ENCODE data around the gene PTPN7.
"Not testable (repeated sequence)": the region's sequence is repeated elsewhere in the genome, so short reads cannot be mapped to it uniquely, and the experiment has no call there.

PTPN7 gene

DNA sequence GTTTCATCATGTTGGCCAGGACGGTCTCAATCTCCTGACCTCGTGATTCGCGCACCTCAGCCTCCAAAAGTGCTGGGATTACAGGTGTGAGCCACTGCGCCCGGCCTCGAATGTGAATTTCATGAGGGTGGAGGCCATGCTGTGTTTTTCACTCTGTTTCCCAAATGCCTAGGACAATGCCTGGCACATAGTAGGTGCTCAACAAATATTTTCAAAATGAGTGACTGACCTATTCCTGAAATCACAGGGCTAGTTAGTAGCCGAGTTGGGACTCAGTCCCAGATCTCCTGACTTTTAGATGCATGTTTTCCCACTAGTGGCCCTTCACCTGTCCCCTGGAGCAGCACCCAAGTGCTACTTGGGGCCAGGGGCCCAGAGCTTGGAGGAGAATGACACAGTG lies 44.1 kb downstream of the PTPN7 start:
- H3K4me2 ChIP-seq (ENCODE audit: low read depth, low read length), result no peak overlapping the region
- no peak overlapping the region for H3K4me3 ChIP-seq (ENCODE audit: low read length)
- H4K20me1 ChIP-seq (ENCODE audit: insufficient read depth, low read length), result no peaks in the 10 kb centered on the region
- H3K9me2 ChIP-seq (replicated peaks; ENCODE audit: insufficient read depth, low read length), result no peaks in the 10 kb centered on the region
- H3F3A ChIP-seq (ENCODE audit: insufficient read depth, low read length), result no peaks in the 10 kb centered on the region
- TF ChIP-seq EZH2 (optimal IDR thresholded peaks at IDR 0.05; ENCODE audit: low read depth, low read length) (no peak), EZH2phosphoT487 (IDR thresholded peaks at IDR 0.05; ENCODE audit: low read length) (no peak), CTCF (IDR thresholded peaks at IDR 0.05; ENCODE audit: low read length) (no peak)
- H3K4me1 ChIP-seq (ENCODE audit: low read length), result peaks cover 14% of the 10 kb centered on the region
- no peaks in the 10 kb centered on the region for H3K27me3 ChIP-seq (replicated peaks; ENCODE audit: insufficient read depth, low read length)
- no peaks in the 10 kb centered on the region for H3K9me3 ChIP-seq (replicated peaks; ENCODE audit: insufficient read depth, low read length)
- no peak overlapping the region for H3K27ac ChIP-seq (ENCODE audit: low read length)
- no peaks in the 10 kb centered on the region for H3K79me2 ChIP-seq (ENCODE audit: low read length)
- no peak for DNase-seq
- H2AFZ ChIP-seq (ENCODE audit: low read length), result no peak overlapping the region
- no peaks in the 10 kb centered on the region for H3K36me3 ChIP-seq (replicated peaks; ENCODE audit: insufficient read depth, low read length)
- H3K9ac ChIP-seq (ENCODE audit: low read length), result no peak overlapping the region

- no peaks in the 10 kb centered on the region for H3K36me3 ChIP-seq (replicated peaks; ENCODE audit: insufficient read depth, low read length)
- peak overlapping the region; percentile 6; the same call in 1 of the 2 replicates for H2AFZ ChIP-seq (ENCODE audit: low read length)
- H3K4me2 ChIP-seq (ENCODE audit: low read depth, low read length), result peak overlapping the region; percentile 0; the same call in 1 of the 2 replicates
- DNase-seq, result peak; percentile 69
- H3K27ac ChIP-seq (ENCODE audit: low read length), result no peak overlapping the region
- no peaks in the 10 kb centered on the region for H3K27me3 ChIP-seq (replicated peaks; ENCODE audit: insufficient read depth, low read length)
- H3F3A ChIP-seq (ENCODE audit: insufficient read depth, low read length), result no peaks in the 10 kb centered on the region
- no peaks in the 10 kb centered on the region for H3K9me3 ChIP-seq (replicated peaks; ENCODE audit: insufficient read depth, low read length)
- H4K20me1 ChIP-seq (ENCODE audit: insufficient read depth, low read length), result no peaks in the 10 kb centered on the region
- TF ChIP-seq EZH2phosphoT487 (IDR thresholded peaks at IDR 0.05; ENCODE audit: low read length) (no peak), EZH2 (optimal IDR thresholded peaks at IDR 0.05; ENCODE audit: low read depth, low read length) (no peak), CTCF (IDR thresholded peaks at IDR 0.05; ENCODE audit: low read length) (no peak)
- H3K9ac ChIP-seq (ENCODE audit: low read length), result no peak overlapping the region
- no peaks in the 10 kb centered on the region for H3K9me2 ChIP-seq (replicated peaks; ENCODE audit: insufficient read depth, low read length)
- peaks cover 18% of the 10 kb centered on the region for H3K4me1 ChIP-seq (ENCODE audit: low read length)
- no peak overlapping the region for H3K4me3 ChIP-seq (ENCODE audit: low read length)
- H3K79me2 ChIP-seq (ENCODE audit: low read length), result no peaks in the 10 kb centered on the region
These were observed 46.6 kb downstream of the PTPN7 start for GRCh38 chr1:202113690-202114300.

DNA sequence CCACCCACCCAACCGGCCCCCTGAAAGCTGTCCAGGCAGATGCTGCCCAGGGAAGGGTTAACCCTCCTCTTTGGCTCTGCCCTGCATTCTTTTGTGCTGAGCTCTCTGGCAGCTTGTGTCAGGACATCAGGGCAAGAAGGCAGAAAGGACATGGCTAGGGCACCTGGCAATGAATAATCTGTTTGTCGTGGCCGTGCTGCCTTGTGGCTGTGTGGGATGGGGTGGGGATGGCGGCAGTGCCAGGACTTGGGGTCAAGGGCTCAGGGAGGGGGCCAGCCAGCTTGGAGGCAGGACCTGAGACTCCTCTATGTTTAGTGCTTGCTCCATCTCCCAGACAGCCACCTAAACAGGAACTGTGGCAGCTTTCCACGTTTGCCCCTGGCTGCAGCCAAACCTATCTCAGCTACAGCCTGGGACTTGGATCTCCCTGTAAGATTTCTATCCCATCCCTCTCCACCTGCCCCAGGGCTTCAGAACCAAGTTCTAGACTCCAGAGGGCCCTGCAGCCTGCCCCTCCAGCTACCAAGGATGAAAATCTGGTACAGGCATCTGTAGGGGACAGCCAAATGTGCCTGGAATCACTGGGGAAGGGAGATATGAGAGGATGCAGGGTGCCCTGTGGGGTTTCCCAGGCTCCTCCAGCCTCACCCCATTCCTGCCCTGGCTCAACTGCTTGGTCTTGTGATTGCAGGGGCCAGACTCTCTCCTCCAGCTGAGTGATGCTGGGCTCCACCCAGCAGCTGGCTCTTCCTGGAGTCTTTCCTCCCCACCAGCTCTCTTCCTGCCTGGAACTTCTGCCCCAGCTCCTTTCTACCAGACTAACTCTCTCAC lies 47.3 kb downstream of the PTPN7 start:
- Histone ChIP-seq H3K79me2 (ENCODE audit: low read length) (no peaks in the 10 kb centered on the region), H3K27ac (ENCODE audit: low read length) (no peak overlapping the region), H2AFZ (ENCODE audit: low read length) (no peak overlapping the region), H3K9me2 (replicated peaks; ENCODE audit: insufficient read depth, low read length) (no peaks in the 10 kb centered on the region), H3K27me3 (replicated peaks; ENCODE audit: insufficient read depth, low read length) (no peaks in the 10 kb centered on the region), H3K36me3 (replicated peaks; ENCODE audit: insufficient read depth, low read length) (no peaks in the 10 kb centered on the region), H3K9me3 (replicated peaks; ENCODE audit: insufficient read depth, low read length) (no peaks in the 10 kb centered on the region), H3K4me3 (ENCODE audit: low read length) (no peak overlapping the region), H4K20me1 (ENCODE audit: insufficient read depth, low read length) (no peaks in the 10 kb centered on the region), H3K4me2 (ENCODE audit: low read depth, low read length) (no peak overlapping the region), H3F3A (ENCODE audit: insufficient read depth, low read length) (no peaks in the 10 kb centered on the region), H3K9ac (ENCODE audit: low read length) (no peak overlapping the region), H3K4me1 (ENCODE audit: low read length) (peaks cover 26% of the 10 kb centered on the region)
- no peak for TF ChIP-seq EZH2 (optimal IDR thresholded peaks at IDR 0.05; ENCODE audit: low read depth, low read length)
- no peak for TF ChIP-seq CTCF (IDR thresholded peaks at IDR 0.05; ENCODE audit: low read length)
- TF ChIP-seq EZH2phosphoT487 (IDR thresholded peaks at IDR 0.05; ENCODE audit: low read length), result no peak
- DNase-seq, result no peak

DNA sequence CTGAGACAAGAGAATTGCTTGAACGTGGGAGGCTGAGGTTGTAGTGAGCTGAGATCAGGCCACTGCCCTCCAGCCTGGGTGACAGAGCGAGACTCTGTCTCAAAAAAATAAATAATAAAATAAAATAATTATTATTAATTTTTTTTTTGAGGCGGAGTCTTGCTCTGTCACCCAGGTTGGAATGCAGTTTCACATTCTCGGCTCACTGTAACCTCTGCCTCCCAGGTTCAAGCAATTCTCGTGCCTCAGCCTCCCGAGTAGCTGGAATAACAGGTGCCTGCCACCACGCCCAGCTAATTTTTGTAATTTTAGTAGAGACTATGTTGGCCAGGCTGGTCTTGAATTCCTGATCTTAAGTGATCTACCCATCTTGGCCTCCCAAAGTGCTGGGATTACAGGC lies 48.8 kb downstream of the PTPN7 start:
- H4K20me1 ChIP-seq (ENCODE audit: insufficient read depth, low read length); H3K79me2 ChIP-seq (ENCODE audit: low read length); DNase-seq; H3K9ac ChIP-seq (ENCODE audit: low read length); H3K27me3 ChIP-seq (replicated peaks; ENCODE audit: insufficient read depth, low read length); H2AFZ ChIP-seq (ENCODE audit: low read length); H3K4me3 ChIP-seq (ENCODE audit: low read length); H3K4me2 ChIP-seq (ENCODE audit: low read depth, low read length); H3K9me3 ChIP-seq (replicated peaks; ENCODE audit: insufficient read depth, low read length); H3K9me2 ChIP-seq (replicated peaks; ENCODE audit: insufficient read depth, low read length); H3K27ac ChIP-seq (ENCODE audit: low read length); H3F3A ChIP-seq (ENCODE audit: insufficient read depth, low read length); H3K36me3 ChIP-seq (replicated peaks; ENCODE audit: insufficient read depth, low read length): not testable (repeated sequence)
- H3K4me1 ChIP-seq (ENCODE audit: low read length), result peaks cover 34% of the 10 kb centered on the region

Data from MM.1S (cell line).